HepG2 (cell line): ENCODE data around the gene NOSIP. TPM values are rescaled to one million over a fixed set of nuclear protein-coding genes. Genes with fewer than 3 reads are reported as not detected.

Source experiments
- DPF2 ChIP-seq: sonication (generic); formaldehyde crosslinking; IDR thresholded peaks from 2 replicates; pipeline ENCODE4 v1.4.0; 2020; ENCODE audit warnings: mild to moderate bottlenecking, low read depth, missing genetic modification reagents, borderline replicate concordance
- GFI1 ChIP-seq: sonication (generic); formaldehyde crosslinking; IDR thresholded peaks from 2 replicates; pipeline ENCODE4 v1.5.0; 2020; ENCODE audit warnings: missing genetic modification reagents, mild to moderate bottlenecking, borderline replicate concordance
- HMGXB3 ChIP-seq: sonication (generic); formaldehyde crosslinking; IDR thresholded peaks from 2 replicates; pipeline ENCODE4 v1.4.0; 2020; ENCODE audit warnings: missing genetic modification reagents, borderline replicate concordance
- HNRNPLL ChIP-seq: fragments of 200-400 bp; formaldehyde crosslinking; IDR thresholded peaks from 2 replicates; pipeline ENCODE4 v1.6.1; 2017; ENCODE audit warnings: mild to moderate bottlenecking, low read depth, low read length; ENCODE audit not compliant: poor library complexity, severe bottlenecking
- HNRNPUL1 ChIP-seq: fragments of 200-400 bp; formaldehyde crosslinking; IDR thresholded peaks from 2 replicates; pipeline ENCODE4 v1.6.1; 2017; ENCODE audit warnings: low read depth, mild to moderate bottlenecking, low read length, moderate library complexity
- SALL1 ChIP-seq: sonication (generic); formaldehyde crosslinking; IDR thresholded peaks from 2 replicates; pipeline ENCODE4 v1.8.0; 2022; ENCODE audit warnings: mild to moderate bottlenecking, missing genetic modification reagents
- SAP130 ChIP-seq: IDR thresholded peaks from 2 replicates; pipeline ENCODE4 v1.6.1; 2016; ENCODE audit warnings: low read depth
- SMARCC2 ChIP-seq: fragments of 450-650 bp; IDR thresholded peaks from 2 replicates; pipeline ENCODE4 v1.6.1; 2017; ENCODE audit warnings: antibody characterized with exemption, mild to moderate bottlenecking
- TAF15 ChIP-seq: fragments of 200-400 bp; formaldehyde crosslinking; IDR thresholded peaks from one replicate; pipeline ENCODE4 v1.6.1; 2018; ENCODE audit warnings: mild to moderate bottlenecking, low read depth, low read length; ENCODE audit not compliant: poor library complexity, severe bottlenecking
- TCF7L2 ChIP-seq: IDR thresholded peaks from 2 replicates; pipeline ENCODE4 v1.6.1; 2011; ENCODE audit warnings: mild to moderate bottlenecking, low read depth, low read length, moderate library complexity
- THAP11 ChIP-seq: IDR thresholded peaks from 2 replicates; pipeline ENCODE4 v1.6.1; 2016; ENCODE audit warnings: missing biosample characterization, missing genetic modification reagents
- YEATS4 ChIP-seq: sonication (generic); formaldehyde crosslinking; IDR thresholded peaks from 2 replicates; pipeline ENCODE4 v1.4.0; 2020; ENCODE audit warnings: missing genetic modification reagents, borderline replicate concordance
- ZFP90 ChIP-seq: sonication (generic); formaldehyde crosslinking; IDR thresholded peaks from 2 replicates; pipeline ENCODE4 v1.8.0; 2022; ENCODE audit warnings: missing genetic modification reagents, mild to moderate bottlenecking, inconsistent platforms, borderline replicate concordance
- ZXDC ChIP-seq: sonication (generic); formaldehyde crosslinking; IDR thresholded peaks from 2 replicates; pipeline ENCODE4 v1.5.0; 2020; ENCODE audit warnings: mild to moderate bottlenecking, missing genetic modification reagents
- polyA plus RNA-seq, 8 experiments: library from polyadenylated mRNA; depleted of rRNA in 3 of 8; stranded (reverse) in 7 of 8; unstranded in 1 of 8; fragments of >200 nt; fragmentation: Illumina TruSeq in 4 of 8; extraction: Trizol in 4 of 8; gene quantifications; 2 replicates each; pipeline versions ENCODE4 v1.2.1 to v1.2.3, GENCODE V29; 2011 to 2016; ENCODE audit warnings: low read depth in 4 of 8, missing spikeins in 1 of 8, mixed read lengths in 1 of 8; ENCODE audit not compliant: insufficient read depth in 1 of 8
- total RNA-seq, 5 experiments: library from RNA; depleted of rRNA; stranded (reverse); fragments of >200 nt; fragmentation: Illumina TruSeq; extraction: Trizol; gene quantifications; 2 replicates each; pipeline ENCODE4 v1.2.3, GENCODE V29; 2016; ENCODE audit warnings: low read depth in 1 of 5
- TF ChIP-seq, protein P1 (sequence below): sonication (generic); formaldehyde crosslinking; IDR thresholded peaks from 2 replicates; pipeline ENCODE4 v1.4.0; 2020; ENCODE audit warnings: missing genetic modification reagents
- TF ChIP-seq, protein P2 (sequence below): sonication (generic); formaldehyde crosslinking; IDR thresholded peaks from 2 replicates; pipeline ENCODE4 v1.4.0; 2020; ENCODE audit warnings: low read depth, missing genetic modification reagents

Gene NOSIP
- total and polyA plus RNA-seq, 2 of the 13 experiments (the other 11 are each of a cell fraction or from before 2014, with no cell fraction given) = 54.3 to 78.0 TPM

GRCh38 chr19:49570997-49571676, 9.2 kb downstream of the NOSIP start (continued):
- TF ChIP-seq SAP130 (CRISPR knock-in tag) (peak; percentile 69), ZFP90 (CRISPR knock-in tag) (no peak), HMGXB3 (CRISPR knock-in tag) (no peak), THAP11 (CRISPR knock-in tag) (peak; percentile 38; the same call in 1 of the 2 replicates), SMARCC2 (no peak), YEATS4 (no peak), HNRNPUL1 (no peak), SALL1 (CRISPR knock-in tag) (0 out of 2 replicates have a peak, but pooled peaks have one; percentile 28), GFI1 (CRISPR knock-in tag) (peak; percentile 73; the same call in 1 of the 2 replicates), HNRNPLL (no peak), ZXDC (no peak), TCF7L2 (no peak), TAF15 (no peak), DPF2 (CRISPR knock-in tag) (no peak)
- TF ChIP-seq, protein P1, sequence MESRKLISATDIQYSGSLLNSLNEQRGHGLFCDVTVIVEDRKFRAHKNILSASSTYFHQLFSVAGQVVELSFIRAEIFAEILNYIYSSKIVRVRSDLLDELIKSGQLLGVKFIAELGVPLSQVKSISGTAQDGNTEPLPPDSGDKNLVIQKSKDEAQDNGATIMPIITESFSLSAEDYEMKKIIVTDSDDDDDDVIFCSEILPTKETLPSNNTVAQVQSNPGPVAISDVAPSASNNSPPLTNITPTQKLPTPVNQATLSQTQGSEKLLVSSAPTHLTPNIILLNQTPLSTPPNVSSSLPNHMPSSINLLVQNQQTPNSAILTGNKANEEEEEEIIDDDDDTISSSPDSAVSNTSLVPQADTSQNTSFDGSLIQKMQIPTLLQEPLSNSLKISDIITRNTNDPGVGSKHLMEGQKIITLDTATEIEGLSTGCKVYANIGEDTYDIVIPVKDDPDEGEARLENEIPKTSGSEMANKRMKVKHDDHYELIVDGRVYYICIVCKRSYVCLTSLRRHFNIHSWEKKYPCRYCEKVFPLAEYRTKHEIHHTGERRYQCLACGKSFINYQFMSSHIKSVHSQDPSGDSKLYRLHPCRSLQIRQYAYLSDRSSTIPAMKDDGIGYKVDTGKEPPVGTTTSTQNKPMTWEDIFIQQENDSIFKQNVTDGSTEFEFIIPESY (CRISPR knock-in tag) = no peak
- TF ChIP-seq, protein P2, sequence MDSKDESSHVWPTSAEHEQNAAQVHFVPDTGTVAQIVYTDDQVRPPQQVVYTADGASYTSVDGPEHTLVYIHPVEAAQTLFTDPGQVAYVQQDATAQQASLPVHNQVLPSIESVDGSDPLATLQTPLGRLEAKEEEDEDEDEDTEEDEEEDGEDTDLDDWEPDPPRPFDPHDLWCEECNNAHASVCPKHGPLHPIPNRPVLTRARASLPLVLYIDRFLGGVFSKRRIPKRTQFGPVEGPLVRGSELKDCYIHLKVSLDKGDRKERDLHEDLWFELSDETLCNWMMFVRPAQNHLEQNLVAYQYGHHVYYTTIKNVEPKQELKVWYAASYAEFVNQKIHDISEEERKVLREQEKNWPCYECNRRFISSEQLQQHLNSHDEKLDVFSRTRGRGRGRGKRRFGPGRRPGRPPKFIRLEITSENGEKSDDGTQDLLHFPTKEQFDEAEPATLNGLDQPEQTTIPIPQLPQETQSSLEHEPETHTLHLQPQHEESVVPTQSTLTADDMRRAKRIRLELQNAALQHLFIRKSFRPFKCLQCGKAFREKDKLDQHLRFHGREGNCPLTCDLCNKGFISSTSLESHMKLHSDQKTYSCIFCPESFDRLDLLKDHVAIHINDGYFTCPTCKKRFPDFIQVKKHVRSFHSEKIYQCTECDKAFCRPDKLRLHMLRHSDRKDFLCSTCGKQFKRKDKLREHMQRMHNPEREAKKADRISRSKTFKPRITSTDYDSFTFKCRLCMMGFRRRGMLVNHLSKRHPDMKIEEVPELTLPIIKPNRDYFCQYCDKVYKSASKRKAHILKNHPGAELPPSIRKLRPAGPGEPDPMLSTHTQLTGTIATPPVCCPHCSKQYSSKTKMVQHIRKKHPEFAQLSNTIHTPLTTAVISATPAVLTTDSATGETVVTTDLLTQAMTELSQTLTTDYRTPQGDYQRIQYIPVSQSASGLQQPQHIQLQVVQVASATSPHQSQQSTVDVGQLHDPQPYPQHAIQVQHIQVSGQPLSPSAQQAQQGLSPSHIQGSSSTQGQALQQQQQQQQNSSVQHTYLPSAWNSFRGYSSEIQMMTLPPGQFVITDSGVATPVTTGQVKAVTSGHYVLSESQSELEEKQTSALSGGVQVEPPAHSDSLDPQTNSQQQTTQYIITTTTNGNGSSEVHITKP = peak; percentile 69; the same call in 1 of the 2 replicates
